Activated CD8-positive, alpha-beta memory T cell treated with anti-CD3 and anti-CD28 coated beads for 24 hours (primary cell): ENCODE results near the gene NAIF1.
A peak's percentile ranks its signal among the peaks of the same experiment; 100 is the strongest.
"Not testable (repeated sequence)": the region's sequence is repeated elsewhere in the genome, so short reads cannot be mapped to it uniquely, and the experiment has no call there.

Experiments
- DNase-seq: peaks from one replicate; pipeline ENCODE4 v3.0.0-alpha.2; 2020

Gene NAIF1

GRCh38 chr9:128056887-128057723 lies 10.0 kb downstream of the NAIF1 start:
- DNase-seq = no peak

GRCh38 chr9:128056086-128056485 lies 11.0 kb downstream of the NAIF1 start:
- DNase-seq = no peak

- no peak for DNase-seq
These were observed 11.6 kb downstream of the NAIF1 start for GRCh38 chr9:128055344-128056040.

DNA sequence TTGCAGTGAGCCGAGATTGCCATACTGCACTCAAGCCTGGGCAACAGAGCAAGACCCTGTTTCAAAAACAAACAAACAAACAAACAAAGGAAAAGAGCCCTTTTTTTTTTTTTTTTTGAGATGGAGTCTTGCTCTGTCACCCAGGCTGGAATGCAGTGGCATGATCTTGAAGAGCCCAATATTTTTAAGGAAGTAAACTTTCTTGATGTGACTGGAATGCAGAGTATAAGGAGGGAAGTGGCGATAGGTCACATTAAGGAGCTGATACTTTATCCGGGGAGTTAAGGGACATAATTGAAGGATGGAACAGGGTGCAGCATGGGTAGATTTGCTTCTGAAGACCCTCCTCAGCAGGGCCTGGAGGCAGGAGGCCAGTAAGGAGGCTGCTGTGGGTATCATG lies 13.0 kb downstream of the NAIF1 start:
- no peak for DNase-seq

- DNase-seq = no peak
These were observed 13.6 kb downstream of the NAIF1 start for GRCh38 chr9:128053560-128053959.

GRCh38 chr9:128051932-128052709 lies 15.0 kb downstream of the NAIF1 start:
- no peak for DNase-seq

DNA sequence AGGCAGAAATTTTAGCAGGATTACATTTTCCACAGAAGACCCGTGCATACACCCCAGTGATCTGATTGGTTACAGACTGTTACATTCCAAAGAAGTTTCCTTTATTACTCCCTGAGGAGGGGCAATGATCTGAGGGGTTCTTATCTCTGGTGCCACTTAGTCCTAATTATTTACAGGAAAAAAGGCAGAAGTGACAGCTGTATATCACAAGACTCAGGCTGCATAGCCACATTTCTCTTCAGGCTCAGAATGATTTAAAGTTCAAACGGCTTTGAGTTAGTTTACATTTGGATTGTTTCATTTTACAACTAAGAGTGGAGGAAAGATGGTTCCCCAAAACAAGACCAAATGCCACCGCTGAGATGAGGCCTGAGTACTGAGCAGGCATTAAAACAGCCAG lies 17.3 kb downstream of the NAIF1 start:
- DNase-seq = no peak

- DNase-seq = no peak
These were observed 18.5 kb downstream of the NAIF1 start for GRCh38 chr9:128048663-128049062.

GRCh38 chr9:128047231-128047630 lies 19.9 kb downstream of the NAIF1 start:
- no peak for DNase-seq

GRCh38 chr9:128045831-128046230 lies 21.3 kb downstream of the NAIF1 start:
- no peak for DNase-seq

- not testable (repeated sequence) for DNase-seq
These were observed 21.7 kb downstream of the NAIF1 start for GRCh38 chr9:128045409-128045808.

DNA sequence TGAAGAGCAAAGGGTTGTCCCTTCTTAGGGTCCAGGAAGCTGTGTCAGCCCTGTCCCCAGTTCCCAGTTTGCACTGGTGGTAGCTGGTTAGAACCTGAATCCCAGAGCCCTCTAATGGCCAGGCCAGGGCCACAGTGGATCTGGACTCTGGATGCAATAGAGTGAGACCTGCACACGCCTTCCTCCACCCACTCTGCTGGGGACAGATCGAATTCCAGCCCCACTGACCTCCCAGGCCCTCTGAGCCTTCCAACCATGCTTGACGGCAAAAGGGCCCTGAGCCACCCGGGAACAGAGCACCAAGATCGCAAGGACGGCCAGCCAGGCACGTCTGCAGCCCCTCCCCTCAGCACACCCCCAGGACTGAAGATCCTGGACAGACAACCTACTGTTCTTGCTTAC lies 23.7 kb downstream of the NAIF1 start:
- no peak for DNase-seq

DNA sequence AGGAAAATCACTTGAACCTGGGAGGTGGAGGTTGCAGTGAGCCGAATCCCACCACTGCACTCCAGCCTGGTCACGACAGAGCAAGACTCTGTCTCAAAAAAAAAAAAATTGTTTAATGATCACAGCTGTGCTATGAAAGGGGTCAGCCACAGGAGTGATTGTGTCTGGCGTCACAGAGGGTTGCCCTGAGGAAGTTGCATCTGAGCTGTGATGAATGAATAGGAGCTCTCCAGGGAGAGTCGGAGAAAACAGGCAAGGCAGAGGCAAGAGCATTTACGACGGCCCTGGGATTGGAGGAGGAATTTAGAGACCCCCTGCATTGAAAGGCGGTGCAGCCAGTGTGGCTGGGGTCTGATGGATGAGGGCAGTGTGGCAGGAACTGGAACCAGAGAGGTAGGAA lies 25.1 kb downstream of the NAIF1 start:
- DNase-seq = no peak

DNA sequence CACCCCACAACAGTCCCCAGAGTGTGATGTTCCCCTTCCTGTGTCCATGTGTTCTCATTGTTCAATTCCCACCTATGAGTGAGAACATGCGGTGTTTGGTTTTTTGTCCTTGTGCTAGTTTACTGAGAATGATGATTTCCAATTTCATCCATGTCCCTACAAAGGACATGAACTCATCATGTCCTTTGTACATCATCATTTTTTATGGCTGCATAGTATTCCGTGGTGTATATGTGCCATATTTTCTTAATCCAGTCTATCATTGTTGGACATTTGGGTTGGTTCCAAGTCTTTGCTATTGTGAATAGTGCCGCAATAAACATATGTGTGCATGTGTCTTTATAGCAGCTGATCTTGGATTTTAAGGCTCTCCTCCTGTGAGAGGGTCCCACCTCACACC lies 26.3 kb downstream of the NAIF1 start:
- not testable (repeated sequence) for DNase-seq

DNA sequence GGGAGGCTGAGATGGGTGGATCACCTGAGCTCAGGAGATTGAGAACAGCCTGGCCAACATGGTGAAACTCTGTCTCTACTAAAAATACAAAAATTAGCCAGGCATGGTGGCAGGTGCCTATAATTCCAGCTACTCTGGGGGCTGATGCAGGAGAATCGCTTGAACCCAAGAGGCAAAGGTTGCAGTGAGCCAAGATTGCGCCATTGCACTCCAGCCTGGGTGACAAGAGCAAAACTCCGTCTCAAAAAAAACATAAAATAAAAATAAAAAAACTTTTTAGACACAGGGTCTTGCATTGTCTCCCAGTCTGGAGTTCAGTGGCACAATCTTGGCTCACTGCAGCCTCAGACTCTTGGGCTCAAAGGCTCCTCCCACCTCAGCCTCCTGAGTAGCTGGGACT lies 30.6 kb downstream of the NAIF1 start:
- not testable (repeated sequence) for DNase-seq

GRCh38 chr9:128034821-128035652 lies 32.1 kb downstream of the NAIF1 start:
- DNase-seq = peak; percentile 85

DNA sequence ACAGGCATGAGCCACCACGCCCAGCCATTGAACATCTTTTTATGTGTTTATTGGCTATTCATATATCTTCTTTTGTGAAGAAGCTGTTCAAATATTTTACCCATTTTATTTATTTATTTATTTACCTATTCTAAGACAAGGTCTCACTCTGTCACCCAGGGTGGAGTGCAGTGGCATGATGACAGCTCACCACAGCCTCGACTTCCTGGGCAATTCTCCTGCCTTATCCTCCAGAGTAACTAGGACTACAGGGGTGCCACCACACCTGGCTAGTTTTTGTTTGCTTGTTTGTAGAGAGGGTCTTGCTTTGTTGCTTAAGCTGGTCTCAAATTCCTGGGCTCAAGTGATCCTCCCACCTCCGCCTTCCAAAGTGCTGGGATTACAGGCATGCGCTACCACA lies 33.5 kb downstream of the NAIF1 start:
- no peak for DNase-seq

GRCh38 chr9:128027705-128028104 lies 39.4 kb downstream of the NAIF1 start:
- DNase-seq = no peak

DNA sequence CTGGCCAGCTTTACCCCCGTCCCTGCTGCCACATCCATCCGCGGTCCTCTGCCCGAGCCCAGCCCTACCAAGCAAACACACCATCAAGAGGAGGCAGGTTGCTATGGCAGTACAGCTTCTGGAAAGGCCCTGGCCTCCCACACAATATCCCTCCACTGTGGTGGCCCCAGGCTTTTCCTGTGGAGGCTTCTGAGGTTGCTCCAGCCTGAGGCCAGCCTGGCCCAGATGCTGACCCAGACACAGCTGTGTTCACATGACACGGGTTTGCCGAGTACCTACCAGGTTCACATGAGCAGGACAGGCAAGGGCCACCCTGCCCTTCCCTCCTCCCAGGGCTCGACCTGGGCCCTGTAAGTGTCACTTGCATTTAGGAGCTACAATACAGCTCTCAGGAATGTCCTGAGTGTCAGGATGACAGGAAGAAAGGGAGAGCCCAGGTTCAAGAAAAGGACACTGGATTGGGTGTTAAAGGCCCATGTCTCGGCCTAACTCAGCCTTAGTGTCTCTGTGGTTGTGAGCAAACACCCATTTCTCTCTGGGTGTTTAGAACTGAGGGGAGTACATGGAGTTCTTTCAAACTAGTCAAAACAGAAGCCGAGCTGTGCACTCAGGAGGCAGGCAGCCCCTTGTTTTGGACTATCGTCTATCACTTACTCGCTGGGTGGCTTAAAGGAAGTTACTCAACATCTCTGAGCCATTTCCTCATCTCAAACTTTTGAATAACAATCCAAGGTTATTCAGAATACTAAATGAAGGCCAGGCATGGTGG lies 40.2 kb downstream of the NAIF1 start:
- DNase-seq = peak; percentile 85

GRCh38 chr9:128026255-128026772 lies 40.8 kb downstream of the NAIF1 start:
- no peak for DNase-seq

- no peak for DNase-seq
These were observed 41.4 kb downstream of the NAIF1 start for GRCh38 chr9:128025736-128026135.
